HEK293 (cell line): Measurements from ENCODE around the gene STRBP.

Experiments
- RBAK ChIP-seq: fragments of 450-650 bp; formaldehyde crosslinking; IDR thresholded peaks from 2 replicates; pipeline ENCODE4 v1.5.1; 2016; ENCODE audit warnings: missing biosample characterization, missing genetic modification characterization
- ZBTB7A ChIP-seq: fragments of 450-650 bp; formaldehyde crosslinking; IDR thresholded peaks from 2 replicates; pipeline ENCODE4 v1.5.1; 2016; ENCODE audit warnings: low read depth, missing biosample characterization, missing genetic modification characterization
- ZBTB8A ChIP-seq: fragments of 450-650 bp; formaldehyde crosslinking; IDR thresholded peaks from 2 replicates; pipeline ENCODE4 v1.5.1; 2016; ENCODE audit warnings: missing biosample characterization, missing genetic modification characterization
- ZNF174 ChIP-seq: fragments of 450-650 bp; formaldehyde crosslinking; IDR thresholded peaks from 2 replicates; pipeline ENCODE4 v1.5.0; 2017; ENCODE audit warnings: missing biosample characterization, mild to moderate bottlenecking, missing genetic modification characterization
- ZNF184 ChIP-seq: fragments of 450-650 bp; IDR thresholded peaks from 2 replicates; pipeline ENCODE4 v1.5.1; 2018; ENCODE audit warnings: missing biosample characterization, mild to moderate bottlenecking, missing genetic modification characterization
- ZNF19 ChIP-seq: fragments of 450-650 bp; formaldehyde crosslinking; IDR thresholded peaks from 2 replicates; pipeline ENCODE4; 2016; ENCODE audit warnings: missing biosample characterization, missing genetic modification characterization, low read depth
- ZNF404 ChIP-seq: fragments of 450-650 bp; formaldehyde crosslinking; IDR thresholded peaks from 2 replicates; pipeline ENCODE4 v1.5.1; 2017; ENCODE audit warnings: missing biosample characterization, missing genetic modification characterization
- ZNF785 ChIP-seq: fragments of 450-650 bp; formaldehyde crosslinking; IDR thresholded peaks from 2 replicates; pipeline ENCODE4 v1.5.1; 2016; ENCODE audit warnings: missing biosample characterization, missing genetic modification characterization
- ZNF792 ChIP-seq: fragments of 450-650 bp; formaldehyde crosslinking; IDR thresholded peaks from 2 replicates; pipeline ENCODE4 v1.5.1; 2016; ENCODE audit warnings: missing biosample characterization, missing genetic modification characterization
- TF ChIP-seq, protein P1 (sequence below): fragments of 450-650 bp; formaldehyde crosslinking; IDR thresholded peaks from 2 replicates; pipeline ENCODE4 v1.5.1; 2016; ENCODE audit warnings: missing biosample characterization, missing genetic modification characterization, borderline replicate concordance
- TF ChIP-seq, protein P2 (sequence below): fragments of 450-650 bp; formaldehyde crosslinking; IDR thresholded peaks from 2 replicates; pipeline ENCODE4 v1.5.1; 2016; ENCODE audit warnings: missing biosample characterization, missing genetic modification characterization
- TF ChIP-seq, protein P3 (sequence below): fragments of 450-650 bp; formaldehyde crosslinking; IDR thresholded peaks from 2 replicates; pipeline ENCODE4 v1.5.1; 2016; ENCODE audit warnings: missing biosample characterization, missing genetic modification characterization

DNA sequence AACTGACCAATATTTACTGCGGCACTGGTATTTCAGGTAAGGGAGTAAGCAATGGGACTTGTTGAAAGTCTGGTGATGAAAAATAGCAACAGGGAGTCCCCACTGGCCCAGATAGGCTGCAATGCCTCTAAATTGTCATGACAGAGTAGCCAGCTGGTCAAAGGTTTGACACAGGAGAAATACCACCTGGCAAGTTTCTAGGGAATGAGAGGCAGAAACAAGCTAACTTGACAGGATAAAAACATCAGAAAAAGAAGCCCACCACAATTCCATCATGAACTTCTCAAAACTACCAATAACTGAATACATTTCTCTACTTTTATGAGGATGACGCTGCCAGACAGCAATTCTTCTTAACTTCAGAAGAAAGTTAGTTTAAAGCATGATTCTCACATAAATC is 99.8 kb downstream of the STRBP start:
- TF ChIP-seq ZNF184 (tag by site-specific recombination) (no peak), ZNF174 (tag by site-specific recombination) (no peak), ZNF404 (tag by site-specific recombination) (no peak), ZBTB8A (no peak), ZNF792 (tag by site-specific recombination) (no peak), ZNF785 (tag by site-specific recombination) (no peak), ZBTB7A (tag by site-specific recombination) (no peak), RBAK (tag by site-specific recombination) (no peak), ZNF19 (tag by site-specific recombination) (no peak)
- TF ChIP-seq, protein P1, sequence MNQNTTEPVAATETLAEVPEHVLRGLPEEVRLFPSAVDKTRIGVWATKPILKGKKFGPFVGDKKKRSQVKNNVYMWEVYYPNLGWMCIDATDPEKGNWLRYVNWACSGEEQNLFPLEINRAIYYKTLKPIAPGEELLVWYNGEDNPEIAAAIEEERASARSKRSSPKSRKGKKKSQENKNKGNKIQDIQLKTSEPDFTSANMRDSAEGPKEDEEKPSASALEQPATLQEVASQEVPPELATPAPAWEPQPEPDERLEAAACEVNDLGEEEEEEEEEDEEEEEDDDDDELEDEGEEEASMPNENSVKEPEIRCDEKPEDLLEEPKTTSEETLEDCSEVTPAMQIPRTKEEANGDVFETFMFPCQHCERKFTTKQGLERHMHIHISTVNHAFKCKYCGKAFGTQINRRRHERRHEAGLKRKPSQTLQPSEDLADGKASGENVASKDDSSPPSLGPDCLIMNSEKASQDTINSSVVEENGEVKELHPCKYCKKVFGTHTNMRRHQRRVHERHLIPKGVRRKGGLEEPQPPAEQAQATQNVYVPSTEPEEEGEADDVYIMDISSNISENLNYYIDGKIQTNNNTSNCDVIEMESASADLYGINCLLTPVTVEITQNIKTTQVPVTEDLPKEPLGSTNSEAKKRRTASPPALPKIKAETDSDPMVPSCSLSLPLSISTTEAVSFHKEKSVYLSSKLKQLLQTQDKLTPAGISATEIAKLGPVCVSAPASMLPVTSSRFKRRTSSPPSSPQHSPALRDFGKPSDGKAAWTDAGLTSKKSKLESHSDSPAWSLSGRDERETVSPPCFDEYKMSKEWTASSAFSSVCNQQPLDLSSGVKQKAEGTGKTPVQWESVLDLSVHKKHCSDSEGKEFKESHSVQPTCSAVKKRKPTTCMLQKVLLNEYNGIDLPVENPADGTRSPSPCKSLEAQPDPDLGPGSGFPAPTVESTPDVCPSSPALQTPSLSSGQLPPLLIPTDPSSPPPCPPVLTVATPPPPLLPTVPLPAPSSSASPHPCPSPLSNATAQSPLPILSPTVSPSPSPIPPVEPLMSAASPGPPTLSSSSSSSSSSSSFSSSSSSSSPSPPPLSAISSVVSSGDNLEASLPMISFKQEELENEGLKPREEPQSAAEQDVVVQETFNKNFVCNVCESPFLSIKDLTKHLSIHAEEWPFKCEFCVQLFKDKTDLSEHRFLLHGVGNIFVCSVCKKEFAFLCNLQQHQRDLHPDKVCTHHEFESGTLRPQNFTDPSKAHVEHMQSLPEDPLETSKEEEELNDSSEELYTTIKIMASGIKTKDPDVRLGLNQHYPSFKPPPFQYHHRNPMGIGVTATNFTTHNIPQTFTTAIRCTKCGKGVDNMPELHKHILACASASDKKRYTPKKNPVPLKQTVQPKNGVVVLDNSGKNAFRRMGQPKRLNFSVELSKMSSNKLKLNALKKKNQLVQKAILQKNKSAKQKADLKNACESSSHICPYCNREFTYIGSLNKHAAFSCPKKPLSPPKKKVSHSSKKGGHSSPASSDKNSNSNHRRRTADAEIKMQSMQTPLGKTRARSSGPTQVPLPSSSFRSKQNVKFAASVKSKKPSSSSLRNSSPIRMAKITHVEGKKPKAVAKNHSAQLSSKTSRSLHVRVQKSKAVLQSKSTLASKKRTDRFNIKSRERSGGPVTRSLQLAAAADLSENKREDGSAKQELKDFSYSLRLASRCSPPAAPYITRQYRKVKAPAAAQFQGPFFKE: no peak
- TF ChIP-seq, protein P2, sequence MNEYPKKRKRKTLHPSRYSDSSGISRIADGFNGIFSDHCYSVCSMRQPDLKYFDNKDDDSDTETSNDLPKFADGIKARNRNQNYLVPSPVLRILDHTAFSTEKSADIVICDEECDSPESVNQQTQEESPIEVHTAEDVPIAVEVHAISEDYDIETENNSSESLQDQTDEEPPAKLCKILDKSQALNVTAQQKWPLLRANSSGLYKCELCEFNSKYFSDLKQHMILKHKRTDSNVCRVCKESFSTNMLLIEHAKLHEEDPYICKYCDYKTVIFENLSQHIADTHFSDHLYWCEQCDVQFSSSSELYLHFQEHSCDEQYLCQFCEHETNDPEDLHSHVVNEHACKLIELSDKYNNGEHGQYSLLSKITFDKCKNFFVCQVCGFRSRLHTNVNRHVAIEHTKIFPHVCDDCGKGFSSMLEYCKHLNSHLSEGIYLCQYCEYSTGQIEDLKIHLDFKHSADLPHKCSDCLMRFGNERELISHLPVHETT (tag by site-specific recombination): no peak
- TF ChIP-seq, protein P3, sequence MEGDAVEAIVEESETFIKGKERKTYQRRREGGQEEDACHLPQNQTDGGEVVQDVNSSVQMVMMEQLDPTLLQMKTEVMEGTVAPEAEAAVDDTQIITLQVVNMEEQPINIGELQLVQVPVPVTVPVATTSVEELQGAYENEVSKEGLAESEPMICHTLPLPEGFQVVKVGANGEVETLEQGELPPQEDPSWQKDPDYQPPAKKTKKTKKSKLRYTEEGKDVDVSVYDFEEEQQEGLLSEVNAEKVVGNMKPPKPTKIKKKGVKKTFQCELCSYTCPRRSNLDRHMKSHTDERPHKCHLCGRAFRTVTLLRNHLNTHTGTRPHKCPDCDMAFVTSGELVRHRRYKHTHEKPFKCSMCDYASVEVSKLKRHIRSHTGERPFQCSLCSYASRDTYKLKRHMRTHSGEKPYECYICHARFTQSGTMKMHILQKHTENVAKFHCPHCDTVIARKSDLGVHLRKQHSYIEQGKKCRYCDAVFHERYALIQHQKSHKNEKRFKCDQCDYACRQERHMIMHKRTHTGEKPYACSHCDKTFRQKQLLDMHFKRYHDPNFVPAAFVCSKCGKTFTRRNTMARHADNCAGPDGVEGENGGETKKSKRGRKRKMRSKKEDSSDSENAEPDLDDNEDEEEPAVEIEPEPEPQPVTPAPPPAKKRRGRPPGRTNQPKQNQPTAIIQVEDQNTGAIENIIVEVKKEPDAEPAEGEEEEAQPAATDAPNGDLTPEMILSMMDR (tag by site-specific recombination): no peak
